Keratinocyte (primary cell): ENCODE data around the gene AKR1E2.

Experiments
- CTCF ChIP-seq, 3 experiments: IDR thresholded peaks in 1 of 3; conservative IDR thresholded peaks in 1 of 3; optimal IDR thresholded peaks in 1 of 3; 2 replicates in 2 of 3; 3 replicates in 1 of 3; pipeline versions ENCODE3 to v1.5.1; 2011; ENCODE audit warnings: low read length in 3 of 3, mild to moderate bottlenecking in 3 of 3, moderate library complexity in 2 of 3, control low read depth in 1 of 3, inconsistent platforms in 1 of 3; ENCODE audit not compliant: insufficient read depth in 2 of 3; ENCODE audit errors: extremely low read depth in 1 of 3
- EZH2 ChIP-seq: IDR thresholded peaks from one replicate; pipeline ENCODE4 v1.6.1; 2012; ENCODE audit warnings: inconsistent platforms, mild to moderate bottlenecking, low read length, moderate library complexity

DNA sequence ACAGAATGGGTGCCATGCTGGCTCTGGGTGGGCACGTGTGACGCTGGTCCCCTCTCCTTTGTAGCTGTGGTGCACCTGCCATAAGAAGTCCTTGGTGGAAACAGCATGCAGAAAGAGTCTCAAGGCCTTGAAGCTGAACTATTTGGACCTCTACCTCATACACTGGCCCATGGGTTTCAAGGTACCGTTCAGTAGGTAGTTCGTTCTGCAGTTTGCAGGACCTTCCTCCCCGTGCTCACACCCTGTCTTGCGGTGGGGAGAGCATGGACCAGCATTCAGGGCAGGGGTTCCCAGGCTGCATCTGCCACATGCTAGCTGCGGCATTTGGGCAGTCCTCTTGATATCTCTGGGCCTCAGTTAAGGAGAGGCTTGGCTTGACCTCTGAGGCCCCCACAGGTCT, 7.3 kb downstream of the AKR1E2 start:
- TF ChIP-seq CTCF (optimal IDR thresholded peaks at IDR 0.05 in 1 of 3, IDR thresholded peaks at IDR 0.05 in 1 of 3, conservative IDR thresholded peaks at IDR 0.05 in 1 of 3; ENCODE audit: extremely low read depth in 1 of 3, insufficient read depth in 2 of 3, low read length in 3 of 3) = no peak
- no peak for TF ChIP-seq EZH2
